ENCODE measurements around the gene TRDMT1.

TRDMT1 gene

GRCh38 chr10:17112566-17112965 lies 88.9 kb downstream of the TRDMT1 start:
- no peak for TF ChIP-seq JUND (IDR thresholded peaks at IDR 0.05; ENCODE audit: low read depth)
- in situ Hi-C loops (cut with HindIII; ENCODE audit: low pct_unique_long_range_greater_than_20kb, low sequenced_read_pairs): no loop called here

GRCh38 chr10:17109475-17110207 lies 91.8 kb downstream of the TRDMT1 start:
- DNase-seq (ENCODE audit: low read depth in 1 of 2, low spot score in 1 of 2): no peak
- in situ Hi-C loops (cut with HindIII; ENCODE audit: low pct_unique_long_range_greater_than_20kb, low sequenced_read_pairs): no loop called here
- TF ChIP-seq JUND (IDR thresholded peaks at IDR 0.05; ENCODE audit: low read depth): no peak

More at GRCh38 chr10:17112566-17112965, 88.9 kb downstream of the TRDMT1 start:
- DNase-seq (ENCODE audit: low read depth in 1 of 2, low spot score in 1 of 2): no peak

DNA sequence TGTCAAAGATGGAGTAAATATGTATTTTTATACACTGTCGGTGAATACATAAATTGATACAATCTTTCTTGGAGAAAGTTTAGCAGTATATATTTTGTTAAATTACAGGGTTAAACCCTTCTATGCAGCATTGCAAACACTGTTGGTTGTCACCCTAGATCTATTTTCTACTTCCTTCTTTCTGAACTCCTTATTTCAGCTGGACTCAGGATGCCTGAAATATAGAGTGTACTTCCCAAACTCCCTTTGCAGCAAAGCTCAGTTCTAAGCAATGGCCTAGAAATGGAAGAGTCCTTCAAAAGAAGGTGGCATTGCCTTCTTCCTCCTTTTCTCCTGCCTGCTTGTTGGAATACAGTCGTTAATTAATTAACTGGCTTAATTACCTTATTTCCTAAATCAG lies 92.4 kb downstream of the TRDMT1 start:
- DNase-seq (ENCODE audit: low read depth in 1 of 2, low spot score in 1 of 2): no peak
- in situ Hi-C loops (cut with HindIII; ENCODE audit: low pct_unique_long_range_greater_than_20kb, low sequenced_read_pairs): no loop called here
- TF ChIP-seq JUND (IDR thresholded peaks at IDR 0.05; ENCODE audit: low read depth): no peak

DNA sequence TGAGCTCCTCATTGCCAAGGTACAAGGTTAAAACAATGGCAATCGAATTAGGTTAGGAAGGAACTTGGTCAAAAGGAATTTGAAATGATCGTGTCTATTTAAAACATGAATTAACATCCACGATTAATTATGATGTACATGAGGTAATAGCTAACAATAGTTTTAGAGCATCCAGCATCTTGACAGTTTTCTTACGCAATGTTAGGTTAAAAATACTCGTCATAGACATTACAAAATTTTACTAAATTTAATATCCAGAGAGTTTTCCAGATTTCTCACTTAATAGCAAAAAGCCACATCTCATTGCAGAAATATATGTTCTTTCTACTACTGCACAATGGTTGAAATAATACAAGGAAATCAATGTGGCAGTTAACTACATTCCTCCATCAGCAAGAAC lies 94.5 kb downstream of the TRDMT1 start:
- TF ChIP-seq JUND (IDR thresholded peaks at IDR 0.05; ENCODE audit: low read depth): no peak
- in situ Hi-C loops (cut with HindIII; ENCODE audit: low pct_unique_long_range_greater_than_20kb, low sequenced_read_pairs): no loop called here

DNA sequence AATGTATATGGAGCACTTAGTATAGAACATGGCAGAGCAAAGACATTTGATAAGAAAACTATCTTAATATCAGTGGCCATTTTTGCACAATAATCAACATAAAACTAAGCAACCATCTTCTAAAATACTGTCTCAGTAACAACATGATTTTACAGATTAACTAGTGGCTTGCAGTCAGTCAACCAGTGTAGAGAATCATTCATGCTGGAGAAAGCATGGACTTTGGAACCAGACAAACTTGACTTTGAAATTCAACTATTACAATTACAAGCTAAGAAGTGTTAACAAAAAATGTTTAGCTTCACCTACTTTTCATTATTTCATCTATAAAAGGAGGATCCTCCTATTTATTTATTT lies 99.6 kb downstream of the TRDMT1 start:
- TF ChIP-seq JUND (IDR thresholded peaks at IDR 0.05; ENCODE audit: low read depth): no peak
- in situ Hi-C loops (cut with HindIII; ENCODE audit: low pct_unique_long_range_greater_than_20kb, low sequenced_read_pairs): no loop called here
- DNase-seq (ENCODE audit: low read depth in 1 of 2, low spot score in 1 of 2): no peak

More for the DNA sequence above, 94.5 kb downstream of the TRDMT1 start:
- DNase-seq (ENCODE audit: low read depth in 1 of 2, low spot score in 1 of 2): no peak

- no peak for DNase-seq (ENCODE audit: low read depth in 1 of 2, low spot score in 1 of 2)
- in situ Hi-C loops (cut with HindIII; ENCODE audit: low pct_unique_long_range_greater_than_20kb, low sequenced_read_pairs): no loop called here
- TF ChIP-seq JUND (IDR thresholded peaks at IDR 0.05; ENCODE audit: low read depth): no peak
These were observed 100.1 kb downstream of the TRDMT1 start for GRCh38 chr10:17101257-17101909.

DNA sequence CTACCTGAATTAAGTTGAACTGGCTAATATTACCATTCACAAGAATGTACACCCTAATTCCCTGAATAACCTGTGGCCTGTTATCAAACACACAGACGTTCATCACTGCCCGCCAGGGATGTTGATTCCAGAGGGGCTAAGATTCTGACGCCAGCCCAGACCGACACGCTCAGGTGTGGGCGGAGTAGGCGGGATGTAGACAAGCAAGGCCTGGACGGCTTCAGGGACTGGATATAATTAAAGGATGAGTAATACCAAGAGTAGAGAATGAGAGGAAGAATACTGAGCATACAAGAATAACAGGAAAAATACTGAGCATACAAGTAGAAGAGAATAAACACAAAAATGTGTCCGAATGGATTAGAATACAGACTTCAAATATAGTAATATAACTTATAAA lies 100.9 kb downstream of the TRDMT1 start:
- DNase-seq (ENCODE audit: low read depth in 1 of 2, low spot score in 1 of 2): no peak
- in situ Hi-C loops (cut with HindIII; ENCODE audit: low pct_unique_long_range_greater_than_20kb, low sequenced_read_pairs): no loop called here
- no peak for TF ChIP-seq JUND (IDR thresholded peaks at IDR 0.05; ENCODE audit: low read depth)

GRCh38 chr10:17098012-17098411 lies 103.5 kb downstream of the TRDMT1 start:
- DNase-seq (ENCODE audit: low read depth in 1 of 2, low spot score in 1 of 2): no peak
- no peak for TF ChIP-seq JUND (IDR thresholded peaks at IDR 0.05; ENCODE audit: low read depth)
- in situ Hi-C loops (cut with HindIII; ENCODE audit: low pct_unique_long_range_greater_than_20kb, low sequenced_read_pairs): no loop called here

Data from T47D (cell line).